GM21447 (cell line): ENCODE measurements around the gene TAF11L14.

Experiments used
- ATAC-seq: cut with Tn5 transposase; IDR thresholded peaks from one replicate; pipeline ENCODE4 v1.9.1; 2021; ENCODE audit not compliant: unreplicated experiment

TAF11L14 gene

GRCh38 chr5:17678751-17679324 lies 44.6 kb downstream of the TAF11L14 start:
- no peak for ATAC-seq

- no peak for ATAC-seq
These were observed 45.4 kb downstream of the TAF11L14 start for GRCh38 chr5:17679597-17680203.

GRCh38 chr5:17680737-17681136 lies 46.5 kb downstream of the TAF11L14 start:
- no peak for ATAC-seq
